GM12865 (cell line): ENCODE results near the gene NXPH1.

Source experiments
- DNase-seq: peaks from one replicate; pipeline ENCODE4 v3.0.0; 2010; ENCODE audit warnings: low read depth
- H3K4me3 ChIP-seq: 2 replicates; pipeline ENCODE4 v1.5.1; 2011; ENCODE audit warnings: mild to moderate bottlenecking, low read depth, low read length, control low read depth
- TF ChIP-seq, protein P1 (sequence below): IDR thresholded peaks from 2 replicates; pipeline ENCODE4 v1.5.1; 2011; ENCODE audit warnings: low read length, control low read depth, low read depth, inconsistent platforms; ENCODE audit not compliant: insufficient read depth; ENCODE audit errors: missing control alignments

The NXPH1 gene

DNA sequence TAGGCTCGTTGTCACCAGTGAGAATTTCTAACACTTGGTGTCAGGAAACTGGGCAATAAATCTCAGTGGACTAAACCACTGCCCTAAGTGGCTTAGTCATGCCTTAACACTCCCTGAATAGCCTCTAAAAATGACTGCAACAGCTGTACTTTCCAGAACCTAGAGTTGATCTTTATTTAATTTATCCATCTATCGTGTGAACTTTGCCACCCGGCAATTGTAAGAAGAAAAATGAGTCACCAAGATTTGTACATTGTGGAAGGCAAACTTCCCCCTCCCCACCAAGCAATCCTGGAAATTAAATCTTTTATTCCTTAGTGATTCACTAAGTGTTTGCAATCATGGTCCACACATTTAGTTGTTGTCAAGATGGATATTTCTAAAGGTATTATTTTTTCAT lies 47.1 kb downstream of the NXPH1 start:
- no peak overlapping the region for H3K4me3 ChIP-seq
- no peak for DNase-seq
- TF ChIP-seq, protein P1, sequence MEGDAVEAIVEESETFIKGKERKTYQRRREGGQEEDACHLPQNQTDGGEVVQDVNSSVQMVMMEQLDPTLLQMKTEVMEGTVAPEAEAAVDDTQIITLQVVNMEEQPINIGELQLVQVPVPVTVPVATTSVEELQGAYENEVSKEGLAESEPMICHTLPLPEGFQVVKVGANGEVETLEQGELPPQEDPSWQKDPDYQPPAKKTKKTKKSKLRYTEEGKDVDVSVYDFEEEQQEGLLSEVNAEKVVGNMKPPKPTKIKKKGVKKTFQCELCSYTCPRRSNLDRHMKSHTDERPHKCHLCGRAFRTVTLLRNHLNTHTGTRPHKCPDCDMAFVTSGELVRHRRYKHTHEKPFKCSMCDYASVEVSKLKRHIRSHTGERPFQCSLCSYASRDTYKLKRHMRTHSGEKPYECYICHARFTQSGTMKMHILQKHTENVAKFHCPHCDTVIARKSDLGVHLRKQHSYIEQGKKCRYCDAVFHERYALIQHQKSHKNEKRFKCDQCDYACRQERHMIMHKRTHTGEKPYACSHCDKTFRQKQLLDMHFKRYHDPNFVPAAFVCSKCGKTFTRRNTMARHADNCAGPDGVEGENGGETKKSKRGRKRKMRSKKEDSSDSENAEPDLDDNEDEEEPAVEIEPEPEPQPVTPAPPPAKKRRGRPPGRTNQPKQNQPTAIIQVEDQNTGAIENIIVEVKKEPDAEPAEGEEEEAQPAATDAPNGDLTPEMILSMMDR, result no peak

DNA sequence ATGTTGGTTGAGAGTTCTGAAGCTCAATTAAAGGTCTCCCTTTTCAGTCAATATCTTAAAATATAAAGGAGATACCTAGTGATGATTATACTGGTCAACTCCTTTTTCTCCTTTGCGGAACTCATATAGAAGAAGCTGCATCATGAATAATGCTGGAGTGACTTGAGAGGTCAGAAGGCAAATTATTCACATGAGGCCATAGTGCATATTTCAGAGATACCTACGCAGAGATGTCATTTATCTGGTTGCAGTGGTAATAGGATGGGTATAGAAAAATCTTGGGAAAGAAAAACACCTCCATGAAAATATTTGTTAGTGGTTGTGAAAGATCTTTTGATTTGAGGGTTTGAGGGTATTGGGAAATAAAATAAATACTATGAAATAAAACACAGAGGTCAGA lies 47.7 kb downstream of the NXPH1 start:
- TF ChIP-seq, protein P1, result no peak
- H3K4me3 ChIP-seq, result no peak overlapping the region
- no peak for DNase-seq

DNA sequence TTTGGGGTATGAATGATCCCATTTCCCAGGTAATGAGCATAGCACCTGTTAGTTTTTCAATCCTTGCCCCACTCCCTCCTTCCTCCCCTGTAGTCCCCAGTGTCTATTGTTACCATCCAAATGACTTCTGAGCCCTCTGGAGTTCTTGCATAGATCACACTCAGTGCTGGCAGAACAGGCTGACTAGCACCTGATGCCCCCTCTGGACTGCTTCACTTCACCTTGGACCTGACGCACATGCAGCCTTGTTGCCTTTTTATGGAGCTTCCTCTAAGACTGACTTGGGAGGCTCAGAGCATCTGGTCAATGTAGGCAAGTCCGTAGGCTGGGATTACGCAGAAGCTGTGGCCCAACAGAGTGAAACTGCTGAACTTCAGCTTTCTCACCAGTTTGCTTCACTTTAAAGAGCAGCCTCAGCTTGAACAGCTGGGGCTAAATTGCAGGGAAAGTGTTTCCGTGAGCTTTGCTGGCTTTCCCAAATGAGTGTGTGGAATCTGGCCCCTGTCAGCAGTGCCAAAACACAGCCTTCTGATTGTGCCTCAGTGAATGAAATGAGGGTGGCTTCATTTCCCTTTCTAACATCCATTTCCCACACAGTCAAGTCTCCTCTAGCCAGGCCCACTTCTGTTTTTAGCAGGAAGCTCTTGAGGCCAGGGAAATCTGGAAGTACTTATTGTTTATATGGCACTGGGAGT lies 48.5 kb downstream of the NXPH1 start:
- TF ChIP-seq, protein P1, result no peak
- H3K4me3 ChIP-seq, result no peak overlapping the region
- no peak for DNase-seq

- TF ChIP-seq, protein P1, result no peak
- no peak for DNase-seq
- H3K4me3 ChIP-seq, result no peak overlapping the region
Measured at GRCh38 chr7:8490391-8491045, 57.1 kb downstream of the NXPH1 start.

- DNase-seq, result no peak
- TF ChIP-seq, protein P1, result no peak
- H3K4me3 ChIP-seq, result no peak overlapping the region
Measured at GRCh38 chr7:8491106-8491505, 57.7 kb downstream of the NXPH1 start.

- no peak for DNase-seq
- TF ChIP-seq, protein P1, result no peak
Measured at GRCh38 chr7:8491544-8492489, 58.4 kb downstream of the NXPH1 start.

More at GRCh38 chr7:8491544-8492489, 58.4 kb downstream of the NXPH1 start:
- H3K4me3 ChIP-seq, result no peak overlapping the region
